ENCODE results near the gene CENPU. TPM values are rescaled to one million over a fixed set of nuclear protein-coding genes. Genes with fewer than 3 reads are reported as not detected.

CENPU gene
- total and polyA plus RNA-seq, 2 of the 13 experiments (the other 11 are each of a cell fraction or from before 2014, with no cell fraction given), result 11.7 to 35.8 TPM

DNA sequence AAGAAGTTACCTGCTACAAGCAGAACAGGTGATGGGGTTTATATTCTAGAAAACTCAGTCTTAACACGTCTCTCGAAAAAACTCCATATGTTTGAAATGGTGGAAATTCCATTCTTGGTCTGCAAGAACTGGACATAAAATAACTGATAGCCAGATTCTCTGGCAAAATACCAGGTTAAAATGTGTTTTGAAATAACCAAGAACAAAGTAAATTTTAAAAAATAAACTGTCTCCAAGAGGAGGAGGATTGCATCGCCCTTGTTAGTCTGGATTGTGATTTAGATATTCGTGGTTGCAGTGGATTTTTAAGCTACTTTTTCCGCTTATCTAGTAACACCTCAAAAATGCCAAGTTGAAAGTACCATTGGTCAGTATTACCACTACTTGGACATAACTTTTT, 40.8 kb downstream of the CENPU start:
- H3K9ac ChIP-seq (ENCODE audit: insufficient read depth, low read depth, low read length), result no peak overlapping the region
- no peak for FAIRE-seq
- no peak overlapping the region for H3K4me3 ChIP-seq (replicated peaks in 1 of 3; ENCODE audit: insufficient read depth in 1 of 3, low read depth in 2 of 3, low read length in 3 of 3)
- ChIA-PET CTCF (ENCODE audit: low intra/inter-chr PET ratio, low total read pairs) (no interaction called here), POLR2A (no interaction called here)
- H3K36me3 ChIP-seq (replicated peaks in 1 of 2; ENCODE audit: control insufficient read depth in 1 of 2, insufficient read depth in 2 of 2, low read length in 2 of 2), result peaks cover 3 to 36% of the 10 kb centered on the region in 2 experiments
- no peak for TF ChIP-seq ZBED4 (CRISPR knock-in tag; IDR thresholded peaks at IDR 0.05; ENCODE audit: borderline replicate concordance)
- no peak for TF ChIP-seq SNAPC5 (CRISPR knock-in tag; IDR thresholded peaks at IDR 0.05; ENCODE audit: borderline replicate concordance)
- TF ChIP-seq ZNF326 (CRISPR knock-in tag; IDR thresholded peaks at IDR 0.05; ENCODE audit: borderline replicate concordance), result no peak
- no peak for TF ChIP-seq ZNF354B (CRISPR knock-in tag; IDR thresholded peaks at IDR 0.05)
- TF ChIP-seq KLF15 (CRISPR knock-in tag; IDR thresholded peaks at IDR 0.05; ENCODE audit: borderline replicate concordance), result no peak
- TF ChIP-seq ZNF251 (CRISPR knock-in tag; IDR thresholded peaks at IDR 0.05), result no peak
- TF ChIP-seq ZNF790 (CRISPR knock-in tag; IDR thresholded peaks at IDR 0.05; ENCODE audit: borderline replicate concordance), result no peak
- TF ChIP-seq MLXIP (CRISPR knock-in tag; IDR thresholded peaks at IDR 0.05; ENCODE audit: borderline replicate concordance), result no peak
- no peak for TF ChIP-seq TP53 (CRISPR knock-in tag; conservative IDR thresholded peaks at IDR 0.05)
- no peak for TF ChIP-seq FOXP1 (IDR thresholded peaks at IDR 0.05)
- TF ChIP-seq FOXP1 (CRISPR knock-in tag; IDR thresholded peaks at IDR 0.05), result no peak
- TF ChIP-seq, protein P1, sequence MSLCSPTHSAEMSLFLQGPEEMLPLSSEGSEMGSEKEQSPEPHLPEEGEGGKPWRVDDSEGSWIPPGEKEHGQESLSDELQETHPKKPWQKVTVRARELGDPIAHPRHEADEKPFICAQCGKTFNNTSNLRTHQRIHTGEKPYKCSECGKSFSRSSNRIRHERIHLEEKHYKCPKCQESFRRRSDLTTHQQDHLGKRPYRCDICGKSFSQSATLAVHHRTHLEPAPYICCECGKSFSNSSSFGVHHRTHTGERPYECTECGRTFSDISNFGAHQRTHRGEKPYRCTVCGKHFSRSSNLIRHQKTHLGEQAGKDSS (CRISPR knock-in tag; IDR thresholded peaks at IDR 0.05; ENCODE audit: borderline replicate concordance, low read depth), result no peak
- no peak for TF ChIP-seq KAT7 (CRISPR knock-in tag; IDR thresholded peaks at IDR 0.05; ENCODE audit: borderline replicate concordance)
- TF ChIP-seq MED13 (CRISPR knock-in tag; IDR thresholded peaks at IDR 0.05), result no peak
- no peak for TF ChIP-seq BCL3 (CRISPR knock-in tag; IDR thresholded peaks at IDR 0.05)
- no peak for TF ChIP-seq MBD4 (IDR thresholded peaks at IDR 0.05; ENCODE audit: borderline replicate concordance, low read length)
- TF ChIP-seq TARDBP (CRISPR knock-in tag; IDR thresholded peaks at IDR 0.05), result no peak
- no peaks in the 10 kb centered on the region for H3K27me3 ChIP-seq (ENCODE audit: control insufficient read depth in 1 of 2, insufficient read depth in 2 of 2, low read length in 2 of 2)
- no peaks in the 10 kb centered on the region for H3K4me1 ChIP-seq (ENCODE audit: insufficient read depth, low read length)
- no peak for ATAC-seq
- DNase-seq (ENCODE audit: low spot score), result no peak
- no peak overlapping the region for H2AFZ ChIP-seq (ENCODE audit: low read length)
- WGBS (ENCODE audit: low lambda C conversion rate), result 97% methylated on average over 5 of the region's 5 CpGs
- H4K20me1 ChIP-seq (ENCODE audit: insufficient read depth, low read length), result no peaks in the 10 kb centered on the region
- no peaks in the 10 kb centered on the region for H3K79me2 ChIP-seq (ENCODE audit: insufficient read depth, low read length)
- in situ Hi-C loops (cut with HindIII; ENCODE audit: extremely low pct_ligation_motif_present, low pct_unique_long_range_greater_than_20kb) (no loop called here), intact Hi-C loops (cut with micrococcal nuclease; ENCODE audit: unreplicated experiment) (no loop called here)
- no peak overlapping the region for H3K4me2 ChIP-seq (ENCODE audit: low read depth, low read length)
- no peak overlapping the region for H3K27ac ChIP-seq (ENCODE audit: extremely low read length, insufficient read depth, low read length)
- no peaks in the 10 kb centered on the region for H3K9me3 ChIP-seq (ENCODE audit: low read length)
- no TSS peak for BruUV-seq (replicated peaks)
